ENCODE results near the gene CDH2. TPM values are rescaled to one million over a fixed set of nuclear protein-coding genes. Genes with fewer than 3 reads are reported as not detected.

Gene CDH2
- total and polyA plus RNA-seq, 4 donors: 0.14 to 5.0 (median 0.87) TPM

DNA sequence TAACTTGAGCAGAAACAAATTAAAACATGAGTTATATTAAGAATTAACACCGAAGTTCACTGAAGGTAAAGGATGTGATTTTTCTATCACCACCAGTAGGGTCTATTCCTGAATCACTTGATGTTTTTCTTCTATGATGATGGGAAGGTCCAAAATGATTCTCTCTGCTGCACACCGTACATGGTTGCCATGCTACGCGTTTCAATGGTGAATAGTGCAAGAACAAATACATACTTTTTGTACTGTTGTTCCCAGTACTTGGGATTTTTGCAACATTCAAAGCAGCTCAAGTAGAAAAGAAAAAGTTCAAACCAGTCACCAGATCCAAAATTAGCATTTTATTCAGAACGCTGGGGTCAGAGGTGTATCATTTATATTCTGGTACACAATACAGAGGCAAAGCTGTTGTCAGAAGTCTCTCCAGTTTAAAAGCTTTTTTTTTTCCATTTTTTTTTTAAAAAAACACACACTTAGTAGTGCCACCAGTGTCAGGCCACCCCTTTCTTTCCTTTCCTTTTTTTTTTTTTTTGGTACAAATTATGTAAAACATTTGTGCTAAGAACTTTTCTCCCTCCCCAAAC, 226.2 kb downstream of the CDH2 start:
- H3K4me3 ChIP-seq: no peak overlapping the region
- H3K9ac ChIP-seq (ENCODE audit: insufficient read depth in 1 of 2, low read length in 2 of 2): no peak overlapping the region
- TF ChIP-seq, protein P1, sequence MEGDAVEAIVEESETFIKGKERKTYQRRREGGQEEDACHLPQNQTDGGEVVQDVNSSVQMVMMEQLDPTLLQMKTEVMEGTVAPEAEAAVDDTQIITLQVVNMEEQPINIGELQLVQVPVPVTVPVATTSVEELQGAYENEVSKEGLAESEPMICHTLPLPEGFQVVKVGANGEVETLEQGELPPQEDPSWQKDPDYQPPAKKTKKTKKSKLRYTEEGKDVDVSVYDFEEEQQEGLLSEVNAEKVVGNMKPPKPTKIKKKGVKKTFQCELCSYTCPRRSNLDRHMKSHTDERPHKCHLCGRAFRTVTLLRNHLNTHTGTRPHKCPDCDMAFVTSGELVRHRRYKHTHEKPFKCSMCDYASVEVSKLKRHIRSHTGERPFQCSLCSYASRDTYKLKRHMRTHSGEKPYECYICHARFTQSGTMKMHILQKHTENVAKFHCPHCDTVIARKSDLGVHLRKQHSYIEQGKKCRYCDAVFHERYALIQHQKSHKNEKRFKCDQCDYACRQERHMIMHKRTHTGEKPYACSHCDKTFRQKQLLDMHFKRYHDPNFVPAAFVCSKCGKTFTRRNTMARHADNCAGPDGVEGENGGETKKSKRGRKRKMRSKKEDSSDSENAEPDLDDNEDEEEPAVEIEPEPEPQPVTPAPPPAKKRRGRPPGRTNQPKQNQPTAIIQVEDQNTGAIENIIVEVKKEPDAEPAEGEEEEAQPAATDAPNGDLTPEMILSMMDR (IDR thresholded peaks at IDR 0.05; ENCODE audit: control extremely low read depth, extremely low read depth): no peak
- DNase-seq: no peak
- H3K9me3 ChIP-seq (ENCODE audit: control insufficient read depth in 4 of 4, insufficient read depth in 3 of 4, low read length in 3 of 4): no peaks in the 10 kb centered on the region
- H3K27ac ChIP-seq (ENCODE audit: low read depth in 1 of 2, low read length in 1 of 2): no peak overlapping the region
- H3K36me3 ChIP-seq (ENCODE audit: control insufficient read depth in 4 of 4, insufficient read depth in 4 of 4, low read length in 4 of 4): no peaks in the 10 kb centered on the region
- H3K27me3 ChIP-seq (ENCODE audit: control insufficient read depth in 3 of 3, insufficient read depth in 3 of 3, low read length in 2 of 3): no peaks in the 10 kb centered on the region
- no peak for ATAC-seq (ENCODE audit: insufficient read depth, low FRiP score)
- 89 to 92% methylated on average over 5 of the region's 5 CpGs for WGBS, 2 donors
- H3K4me1 ChIP-seq (ENCODE audit: control insufficient read depth in 5 of 5, insufficient read depth in 5 of 5, low read length in 5 of 5): peaks cover 0 to 9% (median 0%) of the 10 kb centered on the region in 5 donors

DNA sequence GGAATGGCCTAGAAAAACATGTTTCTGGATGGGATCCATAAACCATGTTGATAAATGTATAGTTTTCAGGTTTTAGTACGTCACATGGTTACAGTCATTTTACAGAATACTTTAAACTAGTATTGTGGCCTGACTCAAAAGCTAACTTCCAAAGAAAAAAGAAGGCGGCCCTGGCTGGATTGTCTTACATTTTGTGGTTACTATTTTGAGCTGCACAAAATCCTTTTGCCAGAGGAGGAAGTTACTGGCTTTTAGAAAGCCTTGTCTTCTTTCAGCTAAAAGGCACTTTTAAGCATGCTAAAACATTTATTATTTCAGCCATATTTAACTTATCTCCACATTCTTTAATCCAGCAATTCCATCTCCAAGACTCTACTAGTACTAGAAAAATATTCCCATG, 227.9 kb downstream of the CDH2 start:
- Histone ChIP-seq H3K4me1 (ENCODE audit: control insufficient read depth in 5 of 5, insufficient read depth in 5 of 5, low read length in 5 of 5) (peaks cover 0 to 2% (median 0%) of the 10 kb centered on the region in 5 donors), H3K27me3 (ENCODE audit: control insufficient read depth in 3 of 3, insufficient read depth in 3 of 3, low read length in 2 of 3) (no peaks in the 10 kb centered on the region), H3K27ac (ENCODE audit: low read depth in 1 of 2, low read length in 1 of 2) (no peak overlapping the region), H3K36me3 (ENCODE audit: control insufficient read depth in 4 of 4, insufficient read depth in 4 of 4, low read length in 4 of 4) (no peaks in the 10 kb centered on the region), H3K9me3 (ENCODE audit: control insufficient read depth in 4 of 4, insufficient read depth in 3 of 4, low read length in 3 of 4) (no peaks in the 10 kb centered on the region), H3K9ac (ENCODE audit: insufficient read depth in 1 of 2, low read length in 2 of 2) (no peak overlapping the region), H3K4me3 (no peak overlapping the region)
- 69% methylated on average over 2 of the region's 2 CpGs for whole genome bisulfite sequencing, 2 donors
- DNase-seq (no peak), ATAC-seq (ENCODE audit: insufficient read depth, low FRiP score) (no peak)
- TF ChIP-seq, protein P1 (IDR thresholded peaks at IDR 0.05; ENCODE audit: control extremely low read depth, extremely low read depth): no peak

DNA sequence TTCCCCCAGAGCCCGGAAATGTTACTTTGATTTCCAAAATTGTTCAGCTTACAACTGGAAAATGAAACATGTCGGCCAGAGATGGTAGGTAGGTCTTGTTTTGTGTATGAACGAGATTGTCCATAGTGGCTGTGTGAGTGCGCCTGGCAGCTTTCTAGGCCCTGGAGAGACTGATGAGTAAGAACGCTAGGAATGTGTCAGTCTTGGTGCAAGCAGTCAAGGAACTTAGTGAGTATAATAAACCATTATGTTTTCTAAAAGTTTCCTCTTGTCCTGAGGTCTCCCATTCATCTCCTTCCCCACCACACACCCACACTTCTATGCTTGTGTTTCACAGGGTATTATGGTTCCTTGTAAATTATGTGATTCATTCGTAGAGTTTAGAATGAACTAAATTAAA, 234.2 kb downstream of the CDH2 start:
- ATAC-seq (ENCODE audit: insufficient read depth, low FRiP score): no peak
- 87 to 93% methylated on average over 6 of the region's 6 CpGs for WGBS, 2 donors
- Histone ChIP-seq H3K27me3 (ENCODE audit: control insufficient read depth in 3 of 3, insufficient read depth in 3 of 3, low read length in 2 of 3) (no peaks in the 10 kb centered on the region), H3K27ac (ENCODE audit: low read depth in 1 of 2, low read length in 1 of 2) (no peak overlapping the region), H3K9me3 (ENCODE audit: control insufficient read depth in 4 of 4, insufficient read depth in 3 of 4, low read length in 3 of 4) (peaks cover 0 to 1% (median 0%) of the 10 kb centered on the region in 4 donors), H3K4me1 (ENCODE audit: control insufficient read depth in 5 of 5, insufficient read depth in 5 of 5, low read length in 5 of 5) (no peaks in the 10 kb centered on the region), H3K4me3 (no peak overlapping the region), H3K9ac (ENCODE audit: insufficient read depth in 1 of 2, low read length in 2 of 2) (no peak overlapping the region), H3K36me3 (ENCODE audit: control insufficient read depth in 4 of 4, insufficient read depth in 4 of 4, low read length in 4 of 4) (no peaks in the 10 kb centered on the region)
- DNase-seq: no peak
- TF ChIP-seq, protein P1 (IDR thresholded peaks at IDR 0.05; ENCODE audit: control extremely low read depth, extremely low read depth): no peak

DNA sequence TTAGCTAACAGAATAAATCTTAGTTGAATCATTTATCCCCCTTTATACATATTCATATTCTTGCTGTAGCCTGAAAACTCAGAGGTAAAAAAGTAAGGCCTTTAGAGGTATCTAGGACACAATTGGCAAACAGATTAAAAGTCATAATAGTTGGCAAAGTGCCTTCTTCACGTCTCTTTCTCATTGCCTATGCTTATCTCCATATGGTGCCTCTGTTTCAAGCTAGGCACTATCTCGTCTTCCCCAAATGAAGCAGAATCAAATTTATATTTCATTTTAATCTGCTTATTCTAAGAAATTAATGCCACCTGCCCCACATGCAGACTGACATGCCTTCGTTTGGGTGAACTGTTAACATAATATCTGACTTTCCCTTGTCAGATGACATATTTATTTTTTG, 245.4 kb downstream of the CDH2 start:
- Histone ChIP-seq H3K4me1 (ENCODE audit: control insufficient read depth in 5 of 5, insufficient read depth in 5 of 5, low read length in 5 of 5) (no peaks in the 10 kb centered on the region), H3K36me3 (ENCODE audit: control insufficient read depth in 4 of 4, insufficient read depth in 4 of 4, low read length in 4 of 4) (no peaks in the 10 kb centered on the region), H3K4me3 (no peak overlapping the region), H3K27ac (ENCODE audit: low read depth in 1 of 2, low read length in 1 of 2) (no peak overlapping the region), H3K9me3 (ENCODE audit: control insufficient read depth in 4 of 4, insufficient read depth in 3 of 4, low read length in 3 of 4) (no peaks in the 10 kb centered on the region), H3K27me3 (ENCODE audit: control insufficient read depth in 3 of 3, insufficient read depth in 3 of 3, low read length in 2 of 3) (no peaks in the 10 kb centered on the region), H3K9ac (ENCODE audit: insufficient read depth in 1 of 2, low read length in 2 of 2) (no peak overlapping the region)
- ATAC-seq (ENCODE audit: insufficient read depth, low FRiP score) (no peak), DNase-seq (no peak)
- 59 to 71% methylated on average over 3 of the region's 3 CpGs for WGBS, 2 donors
- TF ChIP-seq, protein P1 (IDR thresholded peaks at IDR 0.05; ENCODE audit: control extremely low read depth, extremely low read depth): no peak
